K562 (cell line): ENCODE data around the gene SP6. TPM values are rescaled to one million over a fixed set of nuclear protein-coding genes. Genes with fewer than 3 reads are reported as not detected.

Experiments
- ATAC-seq: fragments of 200-7000 bp; cut with Tn5 transposase; 3 replicates; pipeline ENCODE4 v1.9.1; 2020; ENCODE audit warnings: moderate library complexity
- BruUV-seq: library from RNA; stranded (reverse); fragments of 400-500 nt; replicated peaks from 2 replicates; lab custom pipeline; 2021; lab: Mats Ljungman, UMichigan
- CTCF ChIA-PET: fragments of 300-600 bp; formaldehyde crosslinking; extraction: SDS; loops from one replicate; lab custom pipeline; 2021; ENCODE audit warnings: low intra/inter-chr PET ratio; lab: Yijun Ruan, JAX
- POLR2A ChIA-PET: fragments of 300-600, 350-650 bp; sonication (Branson Sonifier 250); formaldehyde crosslinking; extraction: SDS; loops from one replicate; lab custom pipeline; 2021; ENCODE audit warnings: antibody characterized with exemption, inconsistent platforms; lab: Yijun Ruan, JAX
- DNase-seq, 4 experiments: peaks; one replicate each; pipeline versions ENCODE4 v3.0.0 to v3.0.0-alpha.2; 2011 to 2018; ENCODE audit warnings: low spot score in 3 of 4, mixed read lengths in 3 of 4; ENCODE audit errors: extremely low read depth in 1 of 4
- FAIRE-seq: peaks from 2 replicates; lab custom pipeline; 2011; peaks lifted over from hg19 to GRCh38; lab: Jason Lieb, UNC
- H2AFZ ChIP-seq: 2 replicates; pipeline ENCODE4 v1.6.0; 2011; ENCODE audit warnings: low read depth, low read length, control low read depth, inconsistent platforms
- H3K27ac ChIP-seq: fragments of 200-600 bp; 3 replicates; pipeline ENCODE4 v1.8.0; 2011; ENCODE audit warnings: low read depth, mild to moderate bottlenecking, control low read depth, inconsistent platforms, low read length, moderate library complexity, mixed read lengths; ENCODE audit errors: extremely low read depth
- H3K27me3 ChIP-seq, 2 experiments: fragments of 300-600 bp in 1 of 2; 2 replicates in 1 of 2; 3 replicates in 1 of 2; pipeline versions ENCODE4 v1.6.0 to v1.8.0; 2011; ENCODE audit warnings: inconsistent platforms in 2 of 2, low read length in 2 of 2, mild to moderate bottlenecking in 1 of 2, mixed read lengths in 1 of 2, moderate library complexity in 1 of 2; ENCODE audit not compliant: control insufficient read depth in 2 of 2, insufficient read depth in 2 of 2
- H3K36me3 ChIP-seq: fragments of 300-600 bp; 3 replicates; pipeline ENCODE4 v1.8.0; 2011; ENCODE audit warnings: mild to moderate bottlenecking, low read length, inconsistent platforms; ENCODE audit not compliant: control insufficient read depth, insufficient read depth
- H3K4me1 ChIP-seq, 2 experiments: fragments of 200-600 bp in 1 of 2; replicated peaks in 1 of 2; 2 replicates in 1 of 2; 3 replicates in 1 of 2; pipeline versions ENCODE4 v1.5.1 to v1.8.0; 2011; ENCODE audit warnings: inconsistent platforms in 2 of 2, low read length in 2 of 2, mild to moderate bottlenecking in 1 of 2, mixed read lengths in 1 of 2, moderate library complexity in 1 of 2; ENCODE audit not compliant: control insufficient read depth in 2 of 2, insufficient read depth in 2 of 2
- H3K4me2 ChIP-seq: 2 replicates; pipeline ENCODE4 v1.6.1; 2011; ENCODE audit warnings: low read length, control low read depth, inconsistent platforms, mixed read lengths; ENCODE audit not compliant: insufficient read depth
- H3K4me3 ChIP-seq: fragments of 200-600 bp; sonication (generic), shearing (Covaris generic); 2 replicates; pipeline ENCODE4 v1.5.1; 2016; ENCODE audit warnings: control low read depth, inconsistent platforms
- H3K79me2 ChIP-seq: fragments of 200-600 bp; 3 replicates; pipeline ENCODE4 v1.8.0; 2011; ENCODE audit warnings: low read length, inconsistent platforms; ENCODE audit not compliant: control insufficient read depth, insufficient read depth
- H3K9ac ChIP-seq, 2 experiments: 2 replicates each; pipeline versions ENCODE4 v1.6.0 to v1.6.1; 2011; ENCODE audit warnings: low read depth in 2 of 2, low read length in 2 of 2, control low read depth in 1 of 2, inconsistent platforms in 1 of 2, mild to moderate bottlenecking in 1 of 2, mixed read lengths in 1 of 2; ENCODE audit not compliant: insufficient read depth in 1 of 2
- H3K9me1 ChIP-seq: one replicate; pipeline ENCODE4 v1.6.0; 2011; ENCODE audit warnings: inconsistent platforms, mild to moderate bottlenecking, low read length, moderate library complexity; ENCODE audit not compliant: control insufficient read depth, insufficient read depth
- H3K9me3 ChIP-seq: replicated peaks from 2 replicates; pipeline ENCODE4 v1.5.1; 2011; ENCODE audit warnings: low read depth, low read length, inconsistent platforms; ENCODE audit not compliant: control insufficient read depth, insufficient read depth
- H4K20me1 ChIP-seq: replicated peaks from 2 replicates; pipeline ENCODE4 v1.6.1; 2011; ENCODE audit warnings: low read length, inconsistent platforms, mixed read lengths; ENCODE audit not compliant: control insufficient read depth, insufficient read depth
- CSDE1 ChIP-seq, 2 experiments: fragments of 450-650 bp; IDR thresholded peaks; 2 replicates each; pipeline ENCODE4 v1.6.1; 2016; ENCODE audit warnings: mild to moderate bottlenecking in 1 of 2
- HNRNPH1 ChIP-seq: fragments of 200-400 bp; formaldehyde crosslinking; optimal IDR thresholded peaks from 2 replicates; pipeline ENCODE3; 2017; ENCODE audit warnings: low read depth, mild to moderate bottlenecking, low read length, moderate library complexity
- PCBP1 ChIP-seq: fragments of 200-400 bp; formaldehyde crosslinking; IDR thresholded peaks from 2 replicates; pipeline ENCODE4 v1.6.1; 2018; ENCODE audit warnings: mild to moderate bottlenecking, low read depth, low read length; ENCODE audit not compliant: poor library complexity, severe bottlenecking
- RBM14 ChIP-seq: fragments of 200-400 bp; formaldehyde crosslinking; IDR thresholded peaks from 2 replicates; pipeline ENCODE4 v1.6.1; 2018; ENCODE audit warnings: low read depth, mild to moderate bottlenecking, low read length, moderate library complexity, borderline replicate concordance; ENCODE audit not compliant: insufficient read depth
- WGBS: fragments of 100-300 bp; shearing (Covaris generic); methylation state at CpG from one replicate; pipeline ENCODE4 v1.1.6; 2016; ENCODE audit warnings: low coverage, mixed read lengths; ENCODE audit not compliant: insufficient coverage; ENCODE audit errors: missing lambda C conversion rate; 5-methylcytosine and 5-hydroxymethylcytosine counted together
- in situ Hi-C: fragments of 300-500 bp; cut with MboI; formaldehyde crosslinking; loops from 4 replicates; pipeline ENCODE4 v1.15.0; 2018; ENCODE audit warnings: inconsistent platforms, mixed read lengths
- intact Hi-C: fragments of 100-400 bp; cut with micrococcal nuclease; formaldehyde crosslinking; loops from 2 replicates; pipeline ENCODE4 v1.14.2; 2022
- polyA plus RNA-seq, 8 experiments: library from polyadenylated mRNA; depleted of rRNA in 4 of 8; stranded (reverse) in 5 of 8; unstranded in 3 of 8; fragments of >200 nt; fragmentation: Nextera tagmentation in 2 of 8; fragmentation: Illumina TruSeq in 1 of 8; extraction: Ambion mirVana in 2 of 8; extraction: Trizol in 1 of 8; gene quantifications; 2 replicates each; pipeline versions ENCODE4 v1.2.1 to v1.2.3, GENCODE V29; 2011 to 2014; ENCODE audit warnings: inconsistent platforms in 1 of 8, missing spikeins in 1 of 8
- total RNA-seq, 7 experiments: library from RNA; depleted of rRNA in 6 of 7; stranded (reverse); fragments of >200 nt in 6 of 7; fragmentation: Illumina TruSeq in 2 of 7; extraction: Trizol in 2 of 7; gene quantifications; 2 replicates each; pipeline versions ENCODE4 v1.2.1 to v1.2.3, GENCODE V29; 2011 to 2021; ENCODE audit warnings: low replicate concordance in 1 of 7
- TF ChIP-seq, protein P1 (sequence below), 2 experiments: fragments of 450-650 bp in 1 of 2; sonication (generic) in 1 of 2; formaldehyde crosslinking in 1 of 2; IDR thresholded peaks in 1 of 2; conservative IDR thresholded peaks in 1 of 2; 2 replicates each; pipeline versions ENCODE4 v1.6.1 to v1.8.1; 2016 to 2023; ENCODE audit warnings: mild to moderate bottlenecking in 2 of 2, moderate library complexity in 2 of 2, inconsistent platforms in 1 of 2, missing genetic modification reagents in 1 of 2
- TF ChIP-seq, protein P2 (sequence below): IDR thresholded peaks from 2 replicates; pipeline ENCODE4 v1.6.1; 2016; ENCODE audit warnings: missing genetic modification characterization, missing compliant biosample characterization
- TF ChIP-seq, protein P3 (sequence below): IDR thresholded peaks from 3 replicates; pipeline ENCODE4 v1.6.1; 2011; ENCODE audit warnings: borderline replicate concordance, mild to moderate bottlenecking, moderate library complexity; ENCODE audit not compliant: insufficient read length; ENCODE audit errors: extremely low read depth

Gene SP6
- total and polyA plus RNA-seq, 9 of the 15 experiments (the other 6 are each of a cell fraction or from before 2014, with no cell fraction given): 0.11 to 7.9 (median 2.2) TPM

DNA sequence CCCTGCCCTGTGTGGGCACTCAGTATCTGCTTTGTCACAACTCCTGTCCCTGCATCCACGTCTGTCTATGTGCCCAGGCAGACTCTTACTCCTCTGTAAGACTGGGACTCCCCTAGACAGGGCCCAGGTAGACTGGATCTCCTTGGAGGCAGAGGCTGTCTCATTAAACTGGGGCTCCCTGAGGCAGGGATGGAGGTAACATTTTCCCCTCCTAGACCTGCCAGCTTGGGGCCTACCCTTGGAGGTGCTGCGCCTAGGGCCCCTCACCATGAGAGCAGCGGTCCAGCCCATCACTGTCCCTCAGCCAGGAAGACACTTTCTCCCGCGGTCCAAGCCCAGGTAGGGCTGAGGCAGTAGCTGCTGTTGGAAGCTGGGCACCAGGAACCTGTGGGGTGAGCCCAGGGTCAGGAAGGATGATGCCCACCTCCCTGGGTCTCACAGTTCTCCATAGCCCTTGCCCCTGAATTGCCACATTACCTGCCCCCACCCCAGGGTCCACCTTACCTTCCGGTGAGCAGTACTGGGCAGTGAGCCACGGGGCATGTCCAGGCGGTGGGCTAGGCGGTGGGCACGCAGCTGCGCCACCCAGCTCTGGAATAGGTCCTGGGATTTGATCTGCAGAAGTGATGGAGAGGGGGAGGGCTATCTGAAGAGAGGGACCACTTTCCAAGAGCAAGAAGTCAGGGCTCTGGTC is 32.8 kb downstream of the SP6 start (continued):
- TF ChIP-seq PCBP1 (no peak), CSDE1 (IDR thresholded peaks at IDR 0.05) (no peak), RBM14 (no peak)
- TF ChIP-seq, protein P1, sequence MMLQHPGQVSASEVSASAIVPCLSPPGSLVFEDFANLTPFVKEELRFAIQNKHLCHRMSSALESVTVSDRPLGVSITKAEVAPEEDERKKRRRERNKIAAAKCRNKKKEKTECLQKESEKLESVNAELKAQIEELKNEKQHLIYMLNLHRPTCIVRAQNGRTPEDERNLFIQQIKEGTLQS (IDR thresholded peaks at IDR 0.05): no peak
- TF ChIP-seq, protein P1 (CRISPR knock-in tag; conservative IDR thresholded peaks at IDR 0.05): no peak
- TF ChIP-seq, protein P2, sequence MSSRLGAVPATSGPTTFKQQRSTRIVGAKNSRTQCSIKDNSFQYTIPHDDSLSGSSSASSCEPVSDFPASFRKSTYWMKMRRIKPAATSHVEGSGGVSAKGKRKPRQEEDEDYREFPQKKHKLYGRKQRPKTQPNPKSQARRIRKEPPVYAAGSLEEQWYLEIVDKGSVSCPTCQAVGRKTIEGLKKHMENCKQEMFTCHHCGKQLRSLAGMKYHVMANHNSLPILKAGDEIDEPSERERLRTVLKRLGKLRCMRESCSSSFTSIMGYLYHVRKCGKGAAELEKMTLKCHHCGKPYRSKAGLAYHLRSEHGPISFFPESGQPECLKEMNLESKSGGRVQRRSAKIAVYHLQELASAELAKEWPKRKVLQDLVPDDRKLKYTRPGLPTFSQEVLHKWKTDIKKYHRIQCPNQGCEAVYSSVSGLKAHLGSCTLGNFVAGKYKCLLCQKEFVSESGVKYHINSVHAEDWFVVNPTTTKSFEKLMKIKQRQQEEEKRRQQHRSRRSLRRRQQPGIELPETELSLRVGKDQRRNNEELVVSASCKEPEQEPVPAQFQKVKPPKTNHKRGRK (tag): no peak

DNA sequence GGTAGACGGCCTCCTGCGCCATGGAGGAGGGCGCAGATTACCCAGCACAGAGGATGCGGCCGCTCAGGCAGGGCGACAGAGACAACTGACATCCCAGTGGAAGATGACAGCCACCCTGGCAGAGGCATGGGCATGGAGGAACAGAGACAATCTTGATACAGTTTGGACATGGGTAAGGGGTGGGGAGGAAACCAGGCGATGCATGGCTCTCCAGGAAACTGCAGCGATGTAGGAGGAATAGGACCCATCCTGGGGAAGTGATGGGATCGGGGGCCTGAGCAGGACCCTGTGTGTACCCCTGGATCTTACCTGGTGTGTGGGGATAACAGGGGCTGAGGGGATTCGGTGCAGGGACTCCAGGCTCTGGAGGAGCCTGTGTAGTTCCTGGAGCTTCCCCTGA is 34.0 kb downstream of the SP6 start:
- ChIA-PET CTCF (no interaction called here), POLR2A (no interaction called here)
- no peak for FAIRE-seq
- Histone ChIP-seq H3K27ac (no peak overlapping the region), H3K79me2 (peaks cover 9% of the 10 kb centered on the region), H3K4me3 (no peak overlapping the region), H3K4me2 (no peak overlapping the region), H4K20me1 (no peaks in the 10 kb centered on the region), H3K9me1 (no peaks in the 10 kb centered on the region), H3K9ac (no peak overlapping the region), H3K36me3 (peaks cover 44% of the 10 kb centered on the region; the same call in 2 of the 3 replicates), H2AFZ (no peak overlapping the region), H3K27me3 (no peaks in the 10 kb centered on the region), H3K9me3 (no peaks in the 10 kb centered on the region), H3K4me1 (peaks cover 13 to 32% of the 10 kb centered on the region in 2 experiments)
- no peak for TF ChIP-seq HNRNPH1
- TF ChIP-seq, protein P3, sequence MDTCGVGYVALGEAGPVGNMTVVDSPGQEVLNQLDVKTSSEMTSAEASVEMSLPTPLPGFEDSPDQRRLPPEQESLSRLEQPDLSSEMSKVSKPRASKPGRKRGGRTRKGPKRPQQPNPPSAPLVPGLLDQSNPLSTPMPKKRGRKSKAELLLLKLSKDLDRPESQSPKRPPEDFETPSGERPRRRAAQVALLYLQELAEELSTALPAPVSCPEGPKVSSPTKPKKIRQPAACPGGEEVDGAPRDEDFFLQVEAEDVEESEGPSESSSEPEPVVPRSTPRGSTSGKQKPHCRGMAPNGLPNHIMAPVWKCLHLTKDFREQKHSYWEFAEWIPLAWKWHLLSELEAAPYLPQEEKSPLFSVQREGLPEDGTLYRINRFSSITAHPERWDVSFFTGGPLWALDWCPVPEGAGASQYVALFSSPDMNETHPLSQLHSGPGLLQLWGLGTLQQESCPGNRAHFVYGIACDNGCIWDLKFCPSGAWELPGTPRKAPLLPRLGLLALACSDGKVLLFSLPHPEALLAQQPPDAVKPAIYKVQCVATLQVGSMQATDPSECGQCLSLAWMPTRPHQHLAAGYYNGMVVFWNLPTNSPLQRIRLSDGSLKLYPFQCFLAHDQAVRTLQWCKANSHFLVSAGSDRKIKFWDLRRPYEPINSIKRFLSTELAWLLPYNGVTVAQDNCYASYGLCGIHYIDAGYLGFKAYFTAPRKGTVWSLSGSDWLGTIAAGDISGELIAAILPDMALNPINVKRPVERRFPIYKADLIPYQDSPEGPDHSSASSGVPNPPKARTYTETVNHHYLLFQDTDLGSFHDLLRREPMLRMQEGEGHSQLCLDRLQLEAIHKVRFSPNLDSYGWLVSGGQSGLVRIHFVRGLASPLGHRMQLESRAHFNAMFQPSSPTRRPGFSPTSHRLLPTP: no peak
- no peak for DNase-seq
- BruUV-seq: no TSS peak
- WGBS: 93% methylated on average over 10 of the region's 10 CpGs
- in situ Hi-C loops (no loop called here), intact Hi-C loops (no loop called here)
- no peak for ATAC-seq
